ENCODE data around the gene URI1.
"Not testable (repeated sequence)": the region's sequence is repeated elsewhere in the genome, so short reads cannot be mapped to it uniquely, and the experiment has no call there.

URI1 gene

GRCh38 chr19:30028118-30028991, 86.3 kb downstream of the URI1 start:
- no peak for DNase-seq

- DNase-seq = no peak
Measured at GRCh38 chr19:30028992-30029343, 86.9 kb downstream of the URI1 start.

GRCh38 chr19:30029721-30030510, 87.9 kb downstream of the URI1 start:
- no peak for DNase-seq

- DNase-seq = no peak
Measured at GRCh38 chr19:30034321-30034720, 92.3 kb downstream of the URI1 start.

- DNase-seq = no peak
Measured at GRCh38 chr19:30036154-30037129, 94.4 kb downstream of the URI1 start.

- DNase-seq = no peak
Measured at GRCh38 chr19:30037835-30038234, 95.8 kb downstream of the URI1 start.

GRCh38 chr19:30041931-30042330, 99.9 kb downstream of the URI1 start:
- not testable (repeated sequence) for DNase-seq

- not testable (repeated sequence) for DNase-seq
Measured at GRCh38 chr19:30043008-30043407, 101.0 kb downstream of the URI1 start.

- DNase-seq = no peak
Measured at GRCh38 chr19:30044273-30045248, 102.5 kb downstream of the URI1 start.

GRCh38 chr19:30046522-30046921, 104.5 kb downstream of the URI1 start:
- no peak for DNase-seq

- DNase-seq = no peak
Measured at GRCh38 chr19:30047432-30047831, 105.4 kb downstream of the URI1 start.

GRCh38 chr19:30049226-30049625, 107.2 kb downstream of the URI1 start:
- DNase-seq = no peak

- DNase-seq = no peak
Measured at GRCh38 chr19:30049846-30050667, 108.0 kb downstream of the URI1 start.

GRCh38 chr19:30052122-30053075, 110.4 kb downstream of the URI1 start:
- DNase-seq = no peak

GRCh38 chr19:30053558-30053957, 111.5 kb downstream of the URI1 start:
- peak; percentile 44 for DNase-seq

GRCh38 chr19:30054210-30054609, 112.2 kb downstream of the URI1 start:
- no peak for DNase-seq

GRCh38 chr19:30056580-30056979, 114.5 kb downstream of the URI1 start:
- no peak for DNase-seq

- peak; percentile 22 for DNase-seq
Measured at GRCh38 chr19:30059741-30060457, 117.9 kb downstream of the URI1 start.

Measured in activated CD8-positive, alpha-beta memory T cell treated with anti-CD3 and anti-CD28 coated beads, Interleukin-2, amount 50 U/mL, for 48 hours (primary cell).